HepG2 (cell line): ENCODE results near the gene DND1. TPM values are rescaled to one million over a fixed set of nuclear protein-coding genes. Genes with fewer than 3 reads are reported as not detected.

ENCODE experiments used
- AGO2 ChIP-seq: fragments of 200-400 bp; formaldehyde crosslinking; optimal IDR thresholded peaks from 2 replicates; pipeline ENCODE3; 2017; ENCODE audit warnings: mild to moderate bottlenecking, low read depth, low read length, moderate library complexity
- ATF1 ChIP-seq: IDR thresholded peaks from 2 replicates; pipeline ENCODE4 v1.6.1; 2016; ENCODE audit warnings: mild to moderate bottlenecking, control low read depth
- ATM ChIP-seq: fragments of 450-650 bp; IDR thresholded peaks from 2 replicates; pipeline ENCODE4 v1.7.1; 2017; ENCODE audit warnings: mild to moderate bottlenecking, borderline replicate concordance
- ETV6 ChIP-seq: sonication (generic); formaldehyde crosslinking; conservative IDR thresholded peaks from 2 replicates; pipeline ENCODE4 v1.4.0; 2020; ENCODE audit warnings: missing genetic modification reagents
- JUN ChIP-seq: sonication (generic); formaldehyde crosslinking; IDR thresholded peaks from 2 replicates; pipeline ENCODE4 v1.4.0; 2020; ENCODE audit warnings: mild to moderate bottlenecking, missing genetic modification reagents
- KDM2A ChIP-seq: sonication (generic); formaldehyde crosslinking; IDR thresholded peaks from 2 replicates; pipeline ENCODE4 v1.4.0; 2020; ENCODE audit warnings: low read depth, missing genetic modification reagents, borderline replicate concordance
- MAFF ChIP-seq: IDR thresholded peaks from 2 replicates; pipeline ENCODE4 v1.6.1; 2011; ENCODE audit warnings: low read depth, low read length, improper control_type of control experiment
- NCOR1 ChIP-seq: fragments of 200-600 bp; sonication (generic); IDR thresholded peaks from 2 replicates; pipeline ENCODE4 v1.7.0; 2017; ENCODE audit warnings: antibody characterized with exemption, low read length, borderline replicate concordance
- PHF5A ChIP-seq: IDR thresholded peaks from one replicate; pipeline ENCODE4 v1.6.1; 2018; ENCODE audit warnings: low read depth, missing genetic modification reagents; ENCODE audit not compliant: unreplicated experiment
- POGZ ChIP-seq: sonication (generic); formaldehyde crosslinking; IDR thresholded peaks from 2 replicates; pipeline ENCODE4 v1.4.0; 2020; ENCODE audit warnings: mild to moderate bottlenecking, missing genetic modification reagents
- RFXANK ChIP-seq: IDR thresholded peaks from 2 replicates; pipeline ENCODE4 v1.6.1; 2016
- SOX5 ChIP-seq: IDR thresholded peaks from 2 replicates; pipeline ENCODE4 v1.6.1; 2016; ENCODE audit warnings: borderline replicate concordance
- XBP1 ChIP-seq: sonication (generic); formaldehyde crosslinking; IDR thresholded peaks from 2 replicates; pipeline ENCODE4 v1.5.0; 2020; ENCODE audit warnings: missing genetic modification reagents
- YY1 ChIP-seq: IDR thresholded peaks from 2 replicates; pipeline ENCODE4 v1.6.1; 2011; ENCODE audit warnings: low read length, low read depth, moderate library complexity, mild to moderate bottlenecking; ENCODE audit not compliant: insufficient read depth, insufficient replicate concordance
- ZKSCAN8 ChIP-seq: IDR thresholded peaks from 2 replicates; pipeline ENCODE4 v1.6.1; 2016; ENCODE audit warnings: borderline replicate concordance, missing genetic modification reagents, missing compliant biosample characterization
- ZNF121 ChIP-seq: sonication (generic); formaldehyde crosslinking; IDR thresholded peaks from 2 replicates; pipeline ENCODE4 v1.5.0; 2020; ENCODE audit warnings: mild to moderate bottlenecking, missing genetic modification reagents
- ZNF263 ChIP-seq: sonication (generic); formaldehyde crosslinking; IDR thresholded peaks from 2 replicates; pipeline ENCODE4 v1.4.0; 2020; ENCODE audit warnings: missing genetic modification reagents
- ZNF317 ChIP-seq: sonication (generic); formaldehyde crosslinking; IDR thresholded peaks from 2 replicates; pipeline ENCODE4 v1.5.0; 2020; ENCODE audit warnings: mild to moderate bottlenecking, missing genetic modification reagents
- ZNF430 ChIP-seq: sonication (generic); formaldehyde crosslinking; IDR thresholded peaks from 2 replicates; pipeline ENCODE4 v1.9.0; 2021; ENCODE audit warnings: mild to moderate bottlenecking, missing genetic modification reagents
- ZNF44 ChIP-seq: sonication (generic); formaldehyde crosslinking; IDR thresholded peaks from 2 replicates; pipeline ENCODE4 v1.5.1; 2020; ENCODE audit warnings: mild to moderate bottlenecking, missing genetic modification reagents
- ZNF781 ChIP-seq: sonication (generic); formaldehyde crosslinking; IDR thresholded peaks from 2 replicates; pipeline ENCODE4 v1.5.1; 2020; ENCODE audit warnings: borderline replicate concordance, mild to moderate bottlenecking, missing genetic modification reagents; ENCODE audit errors: not compliant biosample characterization
- ZNF841 ChIP-seq: sonication (generic); formaldehyde crosslinking; IDR thresholded peaks from 2 replicates; pipeline ENCODE4 v1.8.1; 2023; ENCODE audit warnings: missing genetic modification reagents, borderline replicate concordance
- polyA plus RNA-seq, 8 experiments: library from polyadenylated mRNA; depleted of rRNA in 3 of 8; stranded (reverse) in 7 of 8; unstranded in 1 of 8; fragments of >200 nt; fragmentation: Illumina TruSeq in 4 of 8; extraction: Trizol in 4 of 8; gene quantifications; 2 replicates each; pipeline versions ENCODE4 v1.2.1 to v1.2.3, GENCODE V29; 2011 to 2016; ENCODE audit warnings: low read depth in 4 of 8, missing spikeins in 1 of 8, mixed read lengths in 1 of 8; ENCODE audit not compliant: insufficient read depth in 1 of 8
- total RNA-seq, 5 experiments: library from RNA; depleted of rRNA; stranded (reverse); fragments of >200 nt; fragmentation: Illumina TruSeq; extraction: Trizol; gene quantifications; 2 replicates each; pipeline ENCODE4 v1.2.3, GENCODE V29; 2016; ENCODE audit warnings: low read depth in 1 of 5
- TF ChIP-seq, protein P1 (sequence below): sonication (generic); formaldehyde crosslinking; IDR thresholded peaks from 2 replicates; pipeline ENCODE4 v1.5.1; 2020; ENCODE audit warnings: mild to moderate bottlenecking, missing genetic modification reagents
- TF ChIP-seq, protein P2 (sequence below): sonication (generic); formaldehyde crosslinking; IDR thresholded peaks from 2 replicates; pipeline ENCODE4 v1.4.0; 2020; ENCODE audit warnings: missing genetic modification reagents
- TF ChIP-seq, protein P3 (sequence below), 2 experiments: sonication (generic) in 1 of 2; formaldehyde crosslinking in 1 of 2; IDR thresholded peaks; 2 replicates each; pipeline versions ENCODE4 v1.4.0 to v1.6.1; 2018 to 2020; ENCODE audit warnings: missing genetic modification reagents in 2 of 2, borderline replicate concordance in 1 of 2, low read depth in 1 of 2, mild to moderate bottlenecking in 1 of 2, missing biosample characterization in 1 of 2

The DND1 gene
- total and polyA plus RNA-seq, 2 of the 13 experiments (the other 11 are each of a cell fraction or from before 2014, with no cell fraction given), result 0.48 to 0.55 TPM

DNA sequence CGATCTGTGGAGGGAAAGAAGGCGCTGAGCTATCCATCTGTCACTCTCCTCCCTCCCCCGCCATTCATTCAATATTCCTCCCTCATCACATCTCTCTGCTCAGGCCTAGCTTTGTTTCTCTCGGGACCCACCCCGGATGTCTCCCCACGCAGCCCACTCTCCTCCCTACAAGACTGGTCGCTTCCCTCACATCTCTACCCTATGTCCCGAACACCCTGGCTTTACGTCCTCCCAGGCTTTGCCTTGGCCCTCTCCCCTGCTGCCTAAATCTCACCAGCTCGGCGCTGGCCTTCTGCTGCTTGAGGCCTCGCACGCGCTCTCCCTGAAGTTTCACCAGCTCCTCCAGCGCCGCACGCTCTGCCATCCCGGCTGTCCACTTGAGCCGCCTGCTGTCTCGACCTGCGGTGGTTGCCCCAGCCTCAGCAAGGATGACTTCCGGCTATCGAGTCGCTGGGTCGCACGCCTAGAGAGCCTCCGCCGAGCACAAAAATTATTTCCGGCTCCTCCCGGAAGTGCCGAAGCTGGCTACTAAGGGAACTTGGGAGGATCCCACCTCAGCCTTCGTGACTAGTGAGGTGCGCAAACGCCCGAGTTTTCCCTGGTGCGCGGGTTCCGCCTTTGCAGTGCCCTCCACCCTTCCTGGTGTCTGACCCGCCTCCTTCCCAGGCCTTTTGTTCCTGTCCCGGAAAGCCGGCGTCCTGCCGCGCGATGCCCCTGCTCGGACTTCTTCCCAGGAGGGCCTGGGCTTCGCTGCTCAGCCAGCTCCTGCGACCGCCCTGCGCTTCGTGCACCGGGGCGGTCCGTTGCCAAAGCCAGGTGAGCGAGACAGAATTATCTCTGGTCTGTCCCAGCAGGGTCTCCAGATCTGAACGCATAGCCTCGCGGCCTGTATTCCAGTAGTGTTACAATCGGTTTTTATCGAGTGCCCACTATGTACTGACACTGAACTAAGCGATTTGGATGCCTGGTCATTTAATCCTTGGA is 17.9 kb upstream of the DND1 start, which contains the start of the genes HARS1 and HARS2 (continued):
- TF ChIP-seq, protein P1, sequence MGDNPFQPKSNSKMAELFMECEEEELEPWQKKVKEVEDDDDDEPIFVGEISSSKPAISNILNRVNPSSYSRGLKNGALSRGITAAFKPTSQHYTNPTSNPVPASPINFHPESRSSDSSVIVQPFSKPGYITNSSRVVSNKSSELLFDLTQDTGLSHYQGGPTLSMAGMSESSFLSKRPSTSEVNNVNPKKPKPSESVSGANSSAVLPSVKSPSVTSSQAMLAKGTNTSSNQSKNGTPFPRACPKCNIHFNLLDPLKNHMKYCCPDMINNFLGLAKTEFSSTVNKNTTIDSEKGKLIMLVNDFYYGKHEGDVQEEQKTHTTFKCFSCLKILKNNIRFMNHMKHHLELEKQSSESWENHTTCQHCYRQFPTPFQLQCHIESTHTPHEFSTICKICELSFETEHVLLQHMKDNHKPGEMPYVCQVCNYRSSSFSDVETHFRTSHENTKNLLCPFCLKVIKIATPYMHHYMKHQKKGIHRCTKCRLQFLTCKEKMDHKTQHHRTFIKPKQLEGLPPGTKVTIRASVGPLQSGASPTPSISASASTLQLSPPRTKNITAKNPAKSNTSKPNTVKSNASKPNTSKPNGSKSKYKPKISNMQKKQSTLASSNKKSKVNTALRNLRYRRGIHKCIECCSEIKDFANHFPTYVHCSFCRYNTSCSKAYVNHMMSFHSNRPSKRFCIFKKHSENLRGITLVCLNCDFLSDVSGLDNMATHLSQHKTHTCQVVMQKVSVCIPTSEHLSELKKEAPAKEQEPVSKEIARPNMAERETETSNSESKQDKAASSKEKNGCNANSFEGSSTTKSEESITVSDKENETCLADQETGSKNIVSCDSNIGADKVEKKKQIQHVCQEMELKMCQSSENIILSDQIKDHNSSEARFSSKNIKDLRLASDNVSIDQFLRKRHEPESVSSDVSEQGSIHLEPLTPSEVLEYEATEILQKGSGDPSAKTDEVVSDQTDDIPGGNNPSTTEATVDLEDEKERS, result peak; percentile 79
- TF ChIP-seq ATM (no peak), ATF1 (CRISPR knock-in tag) (no peak), SOX5 (CRISPR knock-in tag) (no peak), ZNF317 (CRISPR knock-in tag) (peak; percentile 21; the same call in 1 of the 2 replicates), XBP1 (no peak; the same call in 1 of the 2 replicates), ZNF841 (no peak), POGZ (peak; percentile 80; the same call in 1 of the 2 replicates), PHF5A (peak; percentile 51), ZNF430 (CRISPR knock-in tag) (peak; percentile 70; the same call in 1 of the 2 replicates), AGO2 (peak; percentile 37), ZKSCAN8 (CRISPR knock-in tag) (no peak), ZNF263 (CRISPR knock-in tag) (peak; percentile 74), ZNF121 (CRISPR knock-in tag) (no peak), JUN (CRISPR knock-in tag) (0 out of 2 replicates have a peak, but pooled peaks have one; percentile 23), ZNF44 (CRISPR knock-in tag) (no peak), KDM2A (peak; percentile 70; the same call in 1 of the 2 replicates), MAFF (peak; percentile 24; the same call in 1 of the 2 replicates), NCOR1 (0 out of 2 replicates have a peak, but pooled peaks have one; percentile 11), ETV6 (CRISPR knock-in tag) (0 out of 2 replicates have a peak, but pooled peaks have one; percentile 15), YY1 (peak; percentile 72), RFXANK (CRISPR knock-in tag) (no peak), ZNF781 (CRISPR knock-in tag) (peak; percentile 42)
- TF ChIP-seq, protein P2, sequence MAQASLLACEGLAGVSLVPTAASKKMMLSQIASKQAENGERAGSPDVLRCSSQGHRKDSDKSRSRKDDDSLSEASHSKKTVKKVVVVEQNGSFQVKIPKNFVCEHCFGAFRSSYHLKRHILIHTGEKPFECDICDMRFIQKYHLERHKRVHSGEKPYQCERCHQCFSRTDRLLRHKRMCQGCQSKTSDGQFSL (CRISPR knock-in tag), result no peak; the same call in 1 of the 2 replicates
- TF ChIP-seq, protein P3, sequence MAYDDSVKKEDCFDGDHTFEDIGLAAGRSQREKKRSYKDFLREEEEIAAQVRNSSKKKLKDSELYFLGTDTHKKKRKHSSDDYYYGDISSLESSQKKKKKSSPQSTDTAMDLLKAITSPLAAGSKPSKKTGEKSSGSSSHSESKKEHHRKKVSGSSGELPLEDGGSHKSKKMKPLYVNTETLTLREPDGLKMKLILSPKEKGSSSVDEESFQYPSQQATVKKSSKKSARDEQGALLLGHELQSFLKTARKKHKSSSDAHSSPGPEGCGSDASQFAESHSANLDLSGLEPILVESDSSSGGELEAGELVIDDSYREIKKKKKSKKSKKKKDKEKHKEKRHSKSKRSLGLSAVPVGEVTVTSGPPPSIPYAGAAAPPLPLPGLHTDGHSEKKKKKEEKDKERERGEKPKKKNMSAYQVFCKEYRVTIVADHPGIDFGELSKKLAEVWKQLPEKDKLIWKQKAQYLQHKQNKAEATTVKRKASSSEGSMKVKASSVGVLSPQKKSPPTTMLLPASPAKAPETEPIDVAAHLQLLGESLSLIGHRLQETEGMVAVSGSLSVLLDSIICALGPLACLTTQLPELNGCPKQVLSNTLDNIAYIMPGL (CRISPR knock-in tag; IDR thresholded peaks at IDR 0.05; ENCODE audit: borderline replicate concordance in 1 of 2, low read depth in 1 of 2), result peak in 1 of 2 experiments; percentile 88; a peak in 2 of 4 replicates
